COLO668 (cell line): ENCODE data around the gene PCARE.
"Not testable (repeated sequence)": the region's sequence is repeated elsewhere in the genome, so short reads cannot be mapped to it uniquely, and the experiment has no call there.

Experiments used
- DNase-seq: peaks from one replicate; lab custom pipeline; 2025; ENCODE audit not compliant: unreplicated experiment; lab: John Stamatoyannopoulos, UW

Gene PCARE

GRCh38 chr2:29097569-29097968, 23.2 kb upstream of the PCARE start:
- no peak for DNase-seq

GRCh38 chr2:29096969-29097368, 22.6 kb upstream of the PCARE start:
- DNase-seq, result no peak

GRCh38 chr2:29090311-29090710, 16.0 kb upstream of the PCARE start:
- DNase-seq, result not testable (repeated sequence)

GRCh38 chr2:29084554-29084953, 10.2 kb upstream of the PCARE start:
- no peak for DNase-seq

GRCh38 chr2:29082804-29083495, 8.6 kb upstream of the PCARE start:
- DNase-seq, result no peak

- no peak for DNase-seq
Observed at GRCh38 chr2:29080886-29081743, 6.8 kb upstream of the PCARE start.

- DNase-seq, result no peak
Observed at GRCh38 chr2:29079887-29080286, 5.6 kb upstream of the PCARE start.

- DNase-seq, result no peak
Observed at GRCh38 chr2:29075894-29076705, 1.8 kb upstream of the PCARE start.

GRCh38 chr2:29073933-29074332, 390 bp downstream of the PCARE start:
- no peak for DNase-seq

- no peak for DNase-seq
Observed at GRCh38 chr2:29072971-29073725, 1.2 kb downstream of the PCARE start.

GRCh38 chr2:29072251-29072650, 2.1 kb downstream of the PCARE start:
- DNase-seq, result no peak

GRCh38 chr2:29071032-29071975, 3.0 kb downstream of the PCARE start:
- no peak for DNase-seq

GRCh38 chr2:29070526-29070925, 3.8 kb downstream of the PCARE start:
- no peak for DNase-seq

- no peak for DNase-seq
Observed at GRCh38 chr2:29068513-29068912, 5.8 kb downstream of the PCARE start.

- DNase-seq, result no peak
Observed at GRCh38 chr2:29066997-29067605, 7.2 kb downstream of the PCARE start.

- no peak for DNase-seq
Observed at GRCh38 chr2:29066271-29066860, 8.0 kb downstream of the PCARE start.

- DNase-seq, result no peak
Observed at GRCh38 chr2:29065068-29065811, 9.1 kb downstream of the PCARE start.

- DNase-seq, result no peak
Observed at GRCh38 chr2:29064746-29065067, 9.6 kb downstream of the PCARE start.
